GM19035 (cell line): ENCODE data around the gene MYL12B.
"Not testable (repeated sequence)": the region's sequence is repeated elsewhere in the genome, so short reads cannot be mapped to it uniquely, and the experiment has no call there.

Experiments used
- ATAC-seq: cut with Tn5 transposase; IDR thresholded peaks from one replicate; pipeline ENCODE4 v1.9.1; 2021; ENCODE audit not compliant: unreplicated experiment

Gene MYL12B

GRCh38 chr18:3261373-3262233, at the start of gene MYL12B:
MYL12B (plus strand) TSS chr18:3262133; CDS start chr18:3272899, 10,766 bp downstream.
- peak; percentile 85 for ATAC-seq

GRCh38 chr18:3212657-3213056, 49.3 kb upstream of the MYL12B start:
- no peak for ATAC-seq

- ATAC-seq = no peak
Observed at GRCh38 chr18:3213300-3214059, 48.5 kb upstream of the MYL12B start.

GRCh38 chr18:3214855-3215637, 46.9 kb upstream of the MYL12B start:
- ATAC-seq = no peak

- no peak for ATAC-seq
Observed at GRCh38 chr18:3216987-3217386, 44.9 kb upstream of the MYL12B start.

GRCh38 chr18:3217948-3218647, 43.8 kb upstream of the MYL12B start:
- no peak for ATAC-seq

- no peak for ATAC-seq
Observed at GRCh38 chr18:3218819-3219218, 43.1 kb upstream of the MYL12B start.

GRCh38 chr18:3219241-3219630, 42.7 kb upstream of the MYL12B start:
- no peak for ATAC-seq

- ATAC-seq = no peak
Observed at GRCh38 chr18:3219631-3220335, 42.1 kb upstream of the MYL12B start, which contains the start of gene MYOM1. MYOM1 (minus strand) TSS chr18:3219968; CDS start chr18:3215223, 4,745 bp downstream.

- not testable (repeated sequence) for ATAC-seq
Observed at GRCh38 chr18:3220868-3221267, 41.1 kb upstream of the MYL12B start.

- no peak for ATAC-seq
Observed at GRCh38 chr18:3221496-3221895, 40.4 kb upstream of the MYL12B start.

GRCh38 chr18:3223356-3223755, 38.6 kb upstream of the MYL12B start:
- no peak for ATAC-seq

GRCh38 chr18:3224223-3224622, 37.7 kb upstream of the MYL12B start:
- ATAC-seq = no peak

GRCh38 chr18:3225588-3225987, 36.3 kb upstream of the MYL12B start:
- no peak for ATAC-seq

GRCh38 chr18:3226048-3226447, 35.9 kb upstream of the MYL12B start:
- ATAC-seq = no peak

GRCh38 chr18:3230401-3231334, 31.3 kb upstream of the MYL12B start:
- ATAC-seq = no peak

- ATAC-seq = no peak
Observed at GRCh38 chr18:3233004-3233403, 28.9 kb upstream of the MYL12B start.

GRCh38 chr18:3233433-3234168, 28.3 kb upstream of the MYL12B start:
- no peak for ATAC-seq
